ENCODE data around the gene DDIAS.

GRCh38 chr11:82859750-82860149 lies 41.8 kb upstream of the DDIAS start:
- TF ChIP-seq POLR2AphosphoS5 (IDR thresholded peaks at IDR 0.05; ENCODE audit: low read length) (no peak), HDAC2 (IDR thresholded peaks at IDR 0.05) (no peak), RCOR1 (conservative IDR thresholded peaks at IDR 0.05; ENCODE audit: low read depth, low read length) (no peak), POLR2A (IDR thresholded peaks at IDR 0.05; ENCODE audit: low read depth, low read length) (no peak), SREBF2 (IDR thresholded peaks at IDR 0.05; ENCODE audit: low read length) (no peak), RAD21 (IDR thresholded peaks at IDR 0.05; ENCODE audit: insufficient read depth, low read depth, low read length) (no peak), RBBP5 (conservative IDR thresholded peaks at IDR 0.05) (no peak), SMC3 (IDR thresholded peaks at IDR 0.05; ENCODE audit: borderline replicate concordance, low read length) (no peak), SIX5 (IDR thresholded peaks at IDR 0.05; ENCODE audit: low read depth, low read length, severe bottlenecking) (no peak), EP300 (IDR thresholded peaks at IDR 0.05; ENCODE audit: borderline replicate concordance in 1 of 2, control insufficient read depth in 1 of 2, low read depth in 2 of 2, low read length in 2 of 2) (no peak)
- TF ChIP-seq, protein P1, sequence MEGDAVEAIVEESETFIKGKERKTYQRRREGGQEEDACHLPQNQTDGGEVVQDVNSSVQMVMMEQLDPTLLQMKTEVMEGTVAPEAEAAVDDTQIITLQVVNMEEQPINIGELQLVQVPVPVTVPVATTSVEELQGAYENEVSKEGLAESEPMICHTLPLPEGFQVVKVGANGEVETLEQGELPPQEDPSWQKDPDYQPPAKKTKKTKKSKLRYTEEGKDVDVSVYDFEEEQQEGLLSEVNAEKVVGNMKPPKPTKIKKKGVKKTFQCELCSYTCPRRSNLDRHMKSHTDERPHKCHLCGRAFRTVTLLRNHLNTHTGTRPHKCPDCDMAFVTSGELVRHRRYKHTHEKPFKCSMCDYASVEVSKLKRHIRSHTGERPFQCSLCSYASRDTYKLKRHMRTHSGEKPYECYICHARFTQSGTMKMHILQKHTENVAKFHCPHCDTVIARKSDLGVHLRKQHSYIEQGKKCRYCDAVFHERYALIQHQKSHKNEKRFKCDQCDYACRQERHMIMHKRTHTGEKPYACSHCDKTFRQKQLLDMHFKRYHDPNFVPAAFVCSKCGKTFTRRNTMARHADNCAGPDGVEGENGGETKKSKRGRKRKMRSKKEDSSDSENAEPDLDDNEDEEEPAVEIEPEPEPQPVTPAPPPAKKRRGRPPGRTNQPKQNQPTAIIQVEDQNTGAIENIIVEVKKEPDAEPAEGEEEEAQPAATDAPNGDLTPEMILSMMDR (IDR thresholded peaks at IDR 0.05 in 2 of 3, conservative IDR thresholded peaks at IDR 0.05 in 1 of 3; ENCODE audit: control insufficient read depth in 2 of 3, extremely low read depth in 1 of 3, insufficient read depth in 1 of 3, low read depth in 3 of 3, low read length in 3 of 3) = no peak
- TF ChIP-seq, protein P2, sequence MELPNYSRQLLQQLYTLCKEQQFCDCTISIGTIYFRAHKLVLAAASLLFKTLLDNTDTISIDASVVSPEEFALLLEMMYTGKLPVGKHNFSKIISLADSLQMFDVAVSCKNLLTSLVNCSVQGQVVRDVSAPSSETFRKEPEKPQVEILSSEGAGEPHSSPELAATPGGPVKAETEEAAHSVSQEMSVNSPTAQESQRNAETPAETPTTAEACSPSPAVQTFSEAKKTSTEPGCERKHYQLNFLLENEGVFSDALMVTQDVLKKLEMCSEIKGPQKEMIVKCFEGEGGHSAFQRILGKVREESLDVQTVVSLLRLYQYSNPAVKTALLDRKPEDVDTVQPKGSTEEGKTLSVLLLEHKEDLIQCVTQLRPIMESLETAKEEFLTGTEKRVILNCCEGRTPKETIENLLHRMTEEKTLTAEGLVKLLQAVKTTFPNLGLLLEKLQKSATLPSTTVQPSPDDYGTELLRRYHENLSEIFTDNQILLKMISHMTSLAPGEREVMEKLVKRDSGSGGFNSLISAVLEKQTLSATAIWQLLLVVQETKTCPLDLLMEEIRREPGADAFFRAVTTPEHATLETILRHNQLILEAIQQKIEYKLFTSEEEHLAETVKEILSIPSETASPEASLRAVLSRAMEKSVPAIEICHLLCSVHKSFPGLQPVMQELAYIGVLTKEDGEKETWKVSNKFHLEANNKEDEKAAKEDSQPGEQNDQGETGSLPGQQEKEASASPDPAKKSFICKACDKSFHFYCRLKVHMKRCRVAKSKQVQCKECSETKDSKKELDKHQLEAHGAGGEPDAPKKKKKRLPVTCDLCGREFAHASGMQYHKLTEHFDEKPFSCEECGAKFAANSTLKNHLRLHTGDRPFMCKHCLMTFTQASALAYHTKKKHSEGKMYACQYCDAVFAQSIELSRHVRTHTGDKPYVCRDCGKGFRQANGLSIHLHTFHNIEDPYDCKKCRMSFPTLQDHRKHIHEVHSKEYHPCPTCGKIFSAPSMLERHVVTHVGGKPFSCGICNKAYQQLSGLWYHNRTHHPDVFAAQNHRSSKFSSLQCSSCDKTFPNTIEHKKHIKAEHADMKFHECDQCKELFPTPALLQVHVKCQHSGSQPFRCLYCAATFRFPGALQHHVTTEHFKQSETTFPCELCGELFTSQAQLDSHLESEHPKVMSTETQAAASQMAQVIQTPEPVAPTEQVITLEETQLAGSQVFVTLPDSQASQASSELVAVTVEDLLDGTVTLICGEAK (IDR thresholded peaks at IDR 0.05; ENCODE audit: borderline replicate concordance) = no peak
- TF ChIP-seq, protein P3, sequence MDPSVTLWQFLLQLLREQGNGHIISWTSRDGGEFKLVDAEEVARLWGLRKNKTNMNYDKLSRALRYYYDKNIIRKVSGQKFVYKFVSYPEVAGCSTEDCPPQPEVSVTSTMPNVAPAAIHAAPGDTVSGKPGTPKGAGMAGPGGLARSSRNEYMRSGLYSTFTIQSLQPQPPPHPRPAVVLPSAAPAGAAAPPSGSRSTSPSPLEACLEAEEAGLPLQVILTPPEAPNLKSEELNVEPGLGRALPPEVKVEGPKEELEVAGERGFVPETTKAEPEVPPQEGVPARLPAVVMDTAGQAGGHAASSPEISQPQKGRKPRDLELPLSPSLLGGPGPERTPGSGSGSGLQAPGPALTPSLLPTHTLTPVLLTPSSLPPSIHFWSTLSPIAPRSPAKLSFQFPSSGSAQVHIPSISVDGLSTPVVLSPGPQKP (IDR thresholded peaks at IDR 0.05; ENCODE audit: low read depth, low read length) = no peak
- TF ChIP-seq, protein P4, sequence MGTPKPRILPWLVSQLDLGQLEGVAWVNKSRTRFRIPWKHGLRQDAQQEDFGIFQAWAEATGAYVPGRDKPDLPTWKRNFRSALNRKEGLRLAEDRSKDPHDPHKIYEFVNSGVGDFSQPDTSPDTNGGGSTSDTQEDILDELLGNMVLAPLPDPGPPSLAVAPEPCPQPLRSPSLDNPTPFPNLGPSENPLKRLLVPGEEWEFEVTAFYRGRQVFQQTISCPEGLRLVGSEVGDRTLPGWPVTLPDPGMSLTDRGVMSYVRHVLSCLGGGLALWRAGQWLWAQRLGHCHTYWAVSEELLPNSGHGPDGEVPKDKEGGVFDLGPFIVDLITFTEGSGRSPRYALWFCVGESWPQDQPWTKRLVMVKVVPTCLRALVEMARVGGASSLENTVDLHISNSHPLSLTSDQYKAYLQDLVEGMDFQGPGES (IDR thresholded peaks at IDR 0.05) = no peak
